H7 (cell line): ENCODE results near the gene OR5W2. TPM values are rescaled to one million over a fixed set of nuclear protein-coding genes. Genes with fewer than 3 reads are reported as not detected.
"Not testable (repeated sequence)": the region's sequence is repeated elsewhere in the genome, so short reads cannot be mapped to it uniquely, and the experiment has no call there.

Experiments
- DNase-seq: peaks from one replicate; pipeline ENCODE4 v3.0.0; 2012
- H3K27me3 ChIP-seq: 2 replicates; pipeline ENCODE4 v1.6.0; 2011; ENCODE audit warnings: mild to moderate bottlenecking, low read length; ENCODE audit not compliant: control insufficient read depth, insufficient read depth
- H3K36me3 ChIP-seq: replicated peaks from 2 replicates; pipeline ENCODE4 v1.5.1; 2011; ENCODE audit warnings: low read length; ENCODE audit not compliant: control insufficient read depth, insufficient read depth
- H3K4me3 ChIP-seq: 2 replicates; pipeline ENCODE4 v1.5.1; 2011; ENCODE audit warnings: low read depth, mild to moderate bottlenecking, control low read depth, low read length, moderate library complexity; ENCODE audit not compliant: insufficient read depth
- total RNA-seq: library from RNA; depleted of rRNA; stranded (reverse); fragments of >200 nt; shearing (Covaris generic); gene quantifications from 2 replicates; pipeline ENCODE4 v1.2.3, GENCODE V29; 2014; rRNA removed

OR5W2 gene
- total RNA-seq, result not detected in 2 replicates

GRCh38 chr11:55914482-55914881 is at the start of gene OR5W2:
TSS of gene OR5W2 (minus strand) at chr11:55914582. CDS start at chr11:55914582, 0 bp downstream.
- H3K27me3 ChIP-seq, result no peaks in the 10 kb centered on the region
- no peak within 1 kb of the TSS for H3K4me3 ChIP-seq
- no peak for DNase-seq
- no peaks in the 10 kb centered on the region for H3K36me3 ChIP-seq

- DNase-seq, result no peak
- H3K4me3 ChIP-seq, result no peak overlapping the region
- no peaks in the 10 kb centered on the region for H3K27me3 ChIP-seq
- H3K36me3 ChIP-seq, result no peaks in the 10 kb centered on the region
Observed at GRCh38 chr11:55956521-55956920, 42.1 kb upstream of the OR5W2 start.

GRCh38 chr11:55949330-55949729 is 34.9 kb upstream of the OR5W2 start:
- DNase-seq, result no peak

GRCh38 chr11:55942785-55943392 is 28.5 kb upstream of the OR5W2 start:
- H3K27me3 ChIP-seq, result no peaks in the 10 kb centered on the region
- no peaks in the 10 kb centered on the region for H3K36me3 ChIP-seq
- H3K4me3 ChIP-seq, result no peak overlapping the region
- DNase-seq, result peak; percentile 4

More at GRCh38 chr11:55949330-55949729, 34.9 kb upstream of the OR5W2 start:
- Histone ChIP-seq H3K27me3 (no peaks in the 10 kb centered on the region), H3K4me3 (no peak overlapping the region), H3K36me3 (no peaks in the 10 kb centered on the region)

- Histone ChIP-seq H3K4me3 (no peak within 1 kb of the TSS), H3K27me3 (no peaks in the 10 kb centered on the region), H3K36me3 (no peaks in the 10 kb centered on the region)
- DNase-seq, result no peak
Observed at GRCh38 chr11:55936300-55936699, 21.9 kb upstream of the OR5W2 start, which contains the start of gene OR5I1. TSS of gene OR5I1 (minus strand) at chr11:55936400. CDS start at chr11:55936400, 0 bp downstream.

GRCh38 chr11:55920537-55920936 is 6.2 kb upstream of the OR5W2 start:
- H3K4me3 ChIP-seq, result no peak overlapping the region
- no peaks in the 10 kb centered on the region for H3K36me3 ChIP-seq
- H3K27me3 ChIP-seq, result no peaks in the 10 kb centered on the region
- no peak for DNase-seq

- DNase-seq, result no peak
- no peaks in the 10 kb centered on the region for H3K27me3 ChIP-seq
- H3K4me3 ChIP-seq, result no peak overlapping the region
- no peaks in the 10 kb centered on the region for H3K36me3 ChIP-seq
Observed at GRCh38 chr11:55902308-55902707, 12.1 kb downstream of the OR5W2 start.

- no peaks in the 10 kb centered on the region for H3K36me3 ChIP-seq
- DNase-seq, result no peak
Observed at GRCh38 chr11:55895216-55895615, 19.2 kb downstream of the OR5W2 start.

GRCh38 chr11:55885481-55885880 is 28.9 kb downstream of the OR5W2 start:
- not testable (repeated sequence) for H3K36me3 ChIP-seq, DNase-seq, H3K27me3 ChIP-seq

More at GRCh38 chr11:55895216-55895615, 19.2 kb downstream of the OR5W2 start:
- H3K27me3 ChIP-seq, result no peaks in the 10 kb centered on the region
- no peak overlapping the region for H3K4me3 ChIP-seq

GRCh38 chr11:55884995-55885394 is 29.4 kb downstream of the OR5W2 start:
- DNase-seq, H3K27me3 ChIP-seq, H3K4me3 ChIP-seq, H3K36me3 ChIP-seq: not testable (repeated sequence)

More at GRCh38 chr11:55885481-55885880, 28.9 kb downstream of the OR5W2 start:
- not testable (repeated sequence) for H3K4me3 ChIP-seq

GRCh38 chr11:55882997-55883396 is 31.4 kb downstream of the OR5W2 start, which contains the start of gene TRIM51:
TSS of gene TRIM51 (plus strand) at chr11:55883297. CDS start at chr11:55885429, 2,132 bp downstream.
- H3K4me3 ChIP-seq, H3K36me3 ChIP-seq, DNase-seq, H3K27me3 ChIP-seq: not testable (repeated sequence)

- not testable (repeated sequence) for H3K4me3 ChIP-seq, DNase-seq, H3K27me3 ChIP-seq, H3K36me3 ChIP-seq
Observed at GRCh38 chr11:55873146-55873545, 41.2 kb downstream of the OR5W2 start.

GRCh38 chr11:55872731-55873130 is 41.7 kb downstream of the OR5W2 start:
- not testable (repeated sequence) for H3K36me3 ChIP-seq, H3K27me3 ChIP-seq, H3K4me3 ChIP-seq, DNase-seq

- not testable (repeated sequence) for DNase-seq, H3K27me3 ChIP-seq, H3K4me3 ChIP-seq, H3K36me3 ChIP-seq
Observed at GRCh38 chr11:55867354-55867753, 47.0 kb downstream of the OR5W2 start.
